ENCODE data around the gene PPP1R13L. TPM values are rescaled to one million over a fixed set of nuclear protein-coding genes. Genes with fewer than 3 reads are reported as not detected.

The PPP1R13L gene
- total RNA-seq, 1 donor, result 6.9 TPM

DNA sequence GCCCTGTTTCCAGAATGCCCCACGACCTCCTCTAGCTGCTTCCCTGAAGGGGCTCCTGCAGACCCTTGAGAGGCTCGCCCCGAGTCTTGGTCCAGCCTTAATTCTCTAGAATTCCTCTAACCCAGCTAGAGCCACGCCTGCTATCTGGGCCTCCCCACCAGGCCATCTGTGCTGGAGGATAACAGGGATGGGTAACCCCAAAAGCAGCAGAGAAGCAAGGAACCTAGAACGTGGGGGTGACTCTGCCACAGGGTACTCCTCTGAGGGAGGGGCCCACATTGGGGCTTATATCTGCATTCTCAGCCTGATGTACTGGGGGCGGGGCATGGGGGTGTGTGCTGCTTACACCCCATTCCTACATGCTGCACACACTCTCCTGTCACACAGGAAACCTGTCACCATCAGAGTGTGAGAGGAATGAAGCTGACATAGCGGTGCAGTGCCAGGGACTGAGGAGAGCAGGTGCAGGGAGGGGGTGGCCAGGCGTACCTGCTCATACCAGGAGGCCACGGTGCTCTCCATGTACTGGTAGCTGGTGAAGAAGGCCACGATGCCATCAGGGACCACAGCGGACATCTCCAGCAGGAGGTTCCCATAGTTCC is 50.5 kb downstream of the PPP1R13L start:
- Histone ChIP-seq H3K79me2 (ENCODE audit: insufficient read depth, low read length) (no peaks in the 10 kb centered on the region), H3K9me3 (ENCODE audit: low read depth, low read length) (no peaks in the 10 kb centered on the region), H3K36me3 (ENCODE audit: insufficient read depth, low read length) (peaks cover 78% of the 10 kb centered on the region), H3K4me1 (ENCODE audit: insufficient read depth, low read length) (no peaks in the 10 kb centered on the region), H3K4me2 (ENCODE audit: insufficient read depth, low read length) (no peak overlapping the region), H3K27ac (ENCODE audit: low read depth, low read length) (no peak overlapping the region), H2AFZ (ENCODE audit: low read length) (no peak overlapping the region), H3K27me3 (ENCODE audit: insufficient read depth, low read length) (no peaks in the 10 kb centered on the region), H3K4me3 (ENCODE audit: insufficient read depth, low read length) (no peak overlapping the region), H4K20me1 (ENCODE audit: insufficient read depth, low read length) (peaks cover 22% of the 10 kb centered on the region)
- TF ChIP-seq, protein P1, sequence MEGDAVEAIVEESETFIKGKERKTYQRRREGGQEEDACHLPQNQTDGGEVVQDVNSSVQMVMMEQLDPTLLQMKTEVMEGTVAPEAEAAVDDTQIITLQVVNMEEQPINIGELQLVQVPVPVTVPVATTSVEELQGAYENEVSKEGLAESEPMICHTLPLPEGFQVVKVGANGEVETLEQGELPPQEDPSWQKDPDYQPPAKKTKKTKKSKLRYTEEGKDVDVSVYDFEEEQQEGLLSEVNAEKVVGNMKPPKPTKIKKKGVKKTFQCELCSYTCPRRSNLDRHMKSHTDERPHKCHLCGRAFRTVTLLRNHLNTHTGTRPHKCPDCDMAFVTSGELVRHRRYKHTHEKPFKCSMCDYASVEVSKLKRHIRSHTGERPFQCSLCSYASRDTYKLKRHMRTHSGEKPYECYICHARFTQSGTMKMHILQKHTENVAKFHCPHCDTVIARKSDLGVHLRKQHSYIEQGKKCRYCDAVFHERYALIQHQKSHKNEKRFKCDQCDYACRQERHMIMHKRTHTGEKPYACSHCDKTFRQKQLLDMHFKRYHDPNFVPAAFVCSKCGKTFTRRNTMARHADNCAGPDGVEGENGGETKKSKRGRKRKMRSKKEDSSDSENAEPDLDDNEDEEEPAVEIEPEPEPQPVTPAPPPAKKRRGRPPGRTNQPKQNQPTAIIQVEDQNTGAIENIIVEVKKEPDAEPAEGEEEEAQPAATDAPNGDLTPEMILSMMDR (IDR thresholded peaks at IDR 0.05; ENCODE audit: extremely low read depth, low read depth, low read length), result no peak
- DNase-seq (ENCODE audit: insufficient read length, low spot score, missing footprints), result peak; percentile 65

DNA sequence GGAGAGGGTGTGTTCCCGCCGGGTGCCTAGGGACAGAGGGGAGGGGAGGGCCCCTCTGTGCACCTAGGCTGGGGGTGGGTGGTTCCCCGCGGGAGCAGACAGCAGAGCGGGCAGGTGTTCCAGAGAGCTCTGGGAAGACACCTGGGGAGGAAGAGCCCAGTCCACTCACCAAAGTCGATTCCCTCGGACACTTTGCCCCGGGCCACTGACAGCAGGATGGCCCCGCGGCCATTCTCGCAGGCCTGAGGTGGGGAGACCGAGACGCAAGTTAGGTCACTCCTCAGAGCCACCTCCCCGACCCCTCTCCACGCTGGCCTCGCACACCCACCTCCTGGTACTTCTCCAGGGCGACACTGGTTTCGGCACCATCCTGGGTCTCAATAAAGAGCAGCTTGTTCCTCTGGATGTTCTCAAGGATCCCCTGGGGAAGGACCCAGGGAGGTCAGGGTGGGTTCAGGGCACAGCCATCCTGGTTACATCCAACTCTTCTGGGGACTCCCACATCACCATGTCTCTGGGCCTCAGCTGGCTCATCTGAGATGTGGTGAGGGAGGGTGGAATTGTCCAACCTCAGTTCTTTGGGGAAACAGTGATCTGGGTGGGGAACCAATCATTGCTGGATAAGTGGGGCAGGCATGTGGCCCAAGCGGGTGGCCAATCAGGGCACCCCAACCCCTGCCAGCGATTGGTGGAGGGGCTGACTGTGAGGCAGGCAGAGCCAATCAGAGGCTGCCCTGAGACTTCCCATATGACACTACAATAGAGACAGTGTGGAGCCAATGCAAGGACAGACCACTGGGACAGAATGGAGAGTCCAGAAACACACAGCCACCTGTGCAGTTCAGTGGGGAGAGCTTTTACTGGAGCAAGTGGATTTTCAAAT is 51.7 kb downstream of the PPP1R13L start:
- Histone ChIP-seq H3K27ac (ENCODE audit: low read depth, low read length) (no peak overlapping the region), H4K20me1 (ENCODE audit: insufficient read depth, low read length) (peaks cover 26% of the 10 kb centered on the region), H3K4me2 (ENCODE audit: insufficient read depth, low read length) (no peak overlapping the region), H3K4me1 (ENCODE audit: insufficient read depth, low read length) (no peaks in the 10 kb centered on the region), H3K9me3 (ENCODE audit: low read depth, low read length) (no peaks in the 10 kb centered on the region), H3K36me3 (ENCODE audit: insufficient read depth, low read length) (peaks cover 66% of the 10 kb centered on the region), H2AFZ (ENCODE audit: low read length) (no peak overlapping the region), H3K79me2 (ENCODE audit: insufficient read depth, low read length) (no peaks in the 10 kb centered on the region), H3K4me3 (ENCODE audit: insufficient read depth, low read length) (no peak overlapping the region), H3K27me3 (ENCODE audit: insufficient read depth, low read length) (no peaks in the 10 kb centered on the region)
- peak; percentile 72 for DNase-seq (ENCODE audit: insufficient read length, low spot score, missing footprints)
- TF ChIP-seq, protein P1 (IDR thresholded peaks at IDR 0.05; ENCODE audit: extremely low read depth, low read depth, low read length), result no peak

DNA sequence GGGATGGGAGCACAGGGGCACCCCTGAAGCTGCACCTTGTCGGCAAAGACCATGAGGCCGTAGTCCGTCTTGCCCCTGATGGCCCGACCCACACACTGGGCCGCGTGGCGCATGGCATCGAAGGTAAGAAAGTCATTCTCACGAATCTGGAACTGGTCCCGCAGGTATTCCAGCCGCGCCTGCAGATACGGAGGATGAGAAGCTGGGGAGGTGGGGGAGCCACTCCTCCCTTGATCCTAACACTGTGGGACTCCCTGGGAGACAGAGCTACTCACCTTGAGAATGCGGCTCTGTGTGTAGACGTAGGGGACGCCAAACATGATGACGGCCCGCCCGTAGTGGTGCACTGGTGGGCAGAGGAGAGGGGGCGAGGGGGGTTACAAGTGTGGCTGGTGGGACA is 52.4 kb downstream of the PPP1R13L start:
- no peaks in the 10 kb centered on the region for H3K79me2 ChIP-seq (ENCODE audit: insufficient read depth, low read length)
- H3K4me1 ChIP-seq (ENCODE audit: insufficient read depth, low read length), result no peaks in the 10 kb centered on the region
- TF ChIP-seq, protein P1 (IDR thresholded peaks at IDR 0.05; ENCODE audit: extremely low read depth, low read depth, low read length), result no peak
- no peak overlapping the region for H3K27ac ChIP-seq (ENCODE audit: low read depth, low read length)
- H3K9me3 ChIP-seq (ENCODE audit: low read depth, low read length), result no peaks in the 10 kb centered on the region
- peaks cover 26% of the 10 kb centered on the region for H4K20me1 ChIP-seq (ENCODE audit: insufficient read depth, low read length)
- DNase-seq (ENCODE audit: insufficient read length, low spot score, missing footprints), result peak; percentile 82
- H3K4me2 ChIP-seq (ENCODE audit: insufficient read depth, low read length), result no peak overlapping the region
- no peak overlapping the region for H2AFZ ChIP-seq (ENCODE audit: low read length)
- no peak overlapping the region for H3K4me3 ChIP-seq (ENCODE audit: insufficient read depth, low read length)
- no peaks in the 10 kb centered on the region for H3K27me3 ChIP-seq (ENCODE audit: insufficient read depth, low read length)
- H3K36me3 ChIP-seq (ENCODE audit: insufficient read depth, low read length), result peaks cover 61% of the 10 kb centered on the region

DNA sequence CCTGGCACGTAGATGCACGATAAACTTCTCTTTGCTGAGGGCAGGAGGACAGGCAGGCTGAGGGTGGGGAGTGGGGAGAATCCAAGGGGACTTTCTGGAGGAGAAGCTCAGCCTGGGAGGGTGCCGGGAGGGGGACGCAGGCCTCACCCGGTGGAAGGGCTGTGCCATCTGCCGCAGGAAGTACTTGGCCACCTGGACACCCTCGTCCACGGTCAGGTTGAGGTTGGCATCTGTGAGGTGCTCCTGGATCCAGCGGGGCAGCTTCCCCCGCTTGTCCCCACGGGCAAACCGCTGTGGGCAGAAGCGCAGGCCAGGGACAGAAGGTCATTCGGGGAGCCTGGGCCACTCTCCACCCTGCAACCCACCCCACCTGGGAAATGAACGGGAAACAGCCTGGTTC is 52.8 kb downstream of the PPP1R13L start:
- Histone ChIP-seq H2AFZ (ENCODE audit: low read length) (no peak overlapping the region), H3K79me2 (ENCODE audit: insufficient read depth, low read length) (no peaks in the 10 kb centered on the region), H3K4me2 (ENCODE audit: insufficient read depth, low read length) (no peak overlapping the region), H3K27ac (ENCODE audit: low read depth, low read length) (no peak overlapping the region), H4K20me1 (ENCODE audit: insufficient read depth, low read length) (peaks cover 26% of the 10 kb centered on the region), H3K4me1 (ENCODE audit: insufficient read depth, low read length) (no peaks in the 10 kb centered on the region), H3K4me3 (ENCODE audit: insufficient read depth, low read length) (no peak overlapping the region), H3K36me3 (ENCODE audit: insufficient read depth, low read length) (peaks cover 57% of the 10 kb centered on the region), H3K9me3 (ENCODE audit: low read depth, low read length) (no peaks in the 10 kb centered on the region), H3K27me3 (ENCODE audit: insufficient read depth, low read length) (no peaks in the 10 kb centered on the region)
- TF ChIP-seq, protein P1 (IDR thresholded peaks at IDR 0.05; ENCODE audit: extremely low read depth, low read depth, low read length), result no peak
- DNase-seq (ENCODE audit: insufficient read length, low spot score, missing footprints), result no peak
